Parathyroid adenoma (tissue), 2 donors: ENCODE data around the gene RCBTB2.

Source experiments
- H2AFZ ChIP-seq: fragments of 300-600 bp; sonication (generic); one replicate; pipeline ENCODE4 v1.7.0; 2017; ENCODE audit warnings: antibody characterized with exemption, mild to moderate bottlenecking
- H3K27ac ChIP-seq: fragments of 300-600 bp; sonication (generic); one replicate; pipeline ENCODE4 v1.7.0; 2017
- H3K27me3 ChIP-seq: fragments of 300-600 bp; sonication (generic); one replicate; pipeline ENCODE4 v1.7.0; 2017; ENCODE audit warnings: low read length; ENCODE audit not compliant: control insufficient read depth, insufficient read depth
- H3K36me3 ChIP-seq: fragments of 300-600 bp; sonication (generic); one replicate; pipeline ENCODE4 v1.7.0; 2017; ENCODE audit warnings: low read length; ENCODE audit not compliant: control insufficient read depth, insufficient read depth
- H3K4me1 ChIP-seq: fragments of 300-600 bp; sonication (generic); one replicate; pipeline ENCODE4 v1.7.0; 2017; ENCODE audit warnings: control low read depth
- H3K4me2 ChIP-seq: fragments of 300-600 bp; sonication (generic); one replicate; pipeline ENCODE4 v1.7.0; 2017; ENCODE audit warnings: low read length
- H3K4me3 ChIP-seq: fragments of 300-600 bp; sonication (generic); one replicate; pipeline ENCODE4 v1.7.0; 2017; ENCODE audit warnings: low read depth, low read length
- H3K79me2 ChIP-seq: fragments of 300-600 bp; sonication (generic); one replicate; pipeline ENCODE4 v1.7.0; 2017; ENCODE audit warnings: control low read depth
- H3K9ac ChIP-seq: fragments of 300-600 bp; sonication (generic); one replicate; pipeline ENCODE4 v1.7.0; 2017; ENCODE audit warnings: mild to moderate bottlenecking
- H3K9me3 ChIP-seq: fragments of 300-600 bp; sonication (generic); one replicate; pipeline ENCODE4 v1.7.0; 2017; ENCODE audit warnings: low read length; ENCODE audit not compliant: control insufficient read depth
- TF ChIP-seq, protein P1 (sequence below): fragments of 300-600 bp; sonication (generic); IDR thresholded peaks from one replicate; pipeline ENCODE4 v1.7.0; 2017; ENCODE audit warnings: antibody characterized with exemption, mild to moderate bottlenecking
- donor health status: primary hyperparathyroidism.

RCBTB2 gene

GRCh38 chr13:48508011-48508410, 24.9 kb downstream of the RCBTB2 start:
- H3K9me3 ChIP-seq: no peaks in the 10 kb centered on the region
- no peaks in the 10 kb centered on the region for H3K4me1 ChIP-seq
- no peak overlapping the region for H3K9ac ChIP-seq
- H2AFZ ChIP-seq: no peak overlapping the region
- H3K79me2 ChIP-seq: no peaks in the 10 kb centered on the region
- TF ChIP-seq, protein P1, sequence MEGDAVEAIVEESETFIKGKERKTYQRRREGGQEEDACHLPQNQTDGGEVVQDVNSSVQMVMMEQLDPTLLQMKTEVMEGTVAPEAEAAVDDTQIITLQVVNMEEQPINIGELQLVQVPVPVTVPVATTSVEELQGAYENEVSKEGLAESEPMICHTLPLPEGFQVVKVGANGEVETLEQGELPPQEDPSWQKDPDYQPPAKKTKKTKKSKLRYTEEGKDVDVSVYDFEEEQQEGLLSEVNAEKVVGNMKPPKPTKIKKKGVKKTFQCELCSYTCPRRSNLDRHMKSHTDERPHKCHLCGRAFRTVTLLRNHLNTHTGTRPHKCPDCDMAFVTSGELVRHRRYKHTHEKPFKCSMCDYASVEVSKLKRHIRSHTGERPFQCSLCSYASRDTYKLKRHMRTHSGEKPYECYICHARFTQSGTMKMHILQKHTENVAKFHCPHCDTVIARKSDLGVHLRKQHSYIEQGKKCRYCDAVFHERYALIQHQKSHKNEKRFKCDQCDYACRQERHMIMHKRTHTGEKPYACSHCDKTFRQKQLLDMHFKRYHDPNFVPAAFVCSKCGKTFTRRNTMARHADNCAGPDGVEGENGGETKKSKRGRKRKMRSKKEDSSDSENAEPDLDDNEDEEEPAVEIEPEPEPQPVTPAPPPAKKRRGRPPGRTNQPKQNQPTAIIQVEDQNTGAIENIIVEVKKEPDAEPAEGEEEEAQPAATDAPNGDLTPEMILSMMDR: no peak
- H3K27me3 ChIP-seq: no peaks in the 10 kb centered on the region
- no peak overlapping the region for H3K4me2 ChIP-seq
- no peak overlapping the region for H3K4me3 ChIP-seq
- H3K36me3 ChIP-seq: no peaks in the 10 kb centered on the region
- H3K27ac ChIP-seq: no peak overlapping the region

- TF ChIP-seq, protein P1: no peak
- Histone ChIP-seq H3K79me2 (no peaks in the 10 kb centered on the region), H3K9me3 (no peaks in the 10 kb centered on the region), H3K4me3 (no peak overlapping the region), H3K36me3 (no peaks in the 10 kb centered on the region), H2AFZ (no peak overlapping the region), H3K4me2 (no peak overlapping the region), H3K27ac (peak overlapping the region; percentile 19), H3K9ac (no peak overlapping the region), H3K27me3 (no peaks in the 10 kb centered on the region), H3K4me1 (no peaks in the 10 kb centered on the region)
Measured at GRCh38 chr13:48507021-48507420, 25.9 kb downstream of the RCBTB2 start.

GRCh38 chr13:48506092-48506701, 26.7 kb downstream of the RCBTB2 start:
- Histone ChIP-seq H3K4me3 (no peak overlapping the region), H3K36me3 (no peaks in the 10 kb centered on the region), H2AFZ (no peak overlapping the region), H3K27me3 (no peaks in the 10 kb centered on the region), H3K27ac (peak overlapping the region; percentile 64), H3K9ac (no peak overlapping the region), H3K9me3 (no peaks in the 10 kb centered on the region), H3K79me2 (no peaks in the 10 kb centered on the region), H3K4me2 (no peak overlapping the region), H3K4me1 (no peaks in the 10 kb centered on the region)
- TF ChIP-seq, protein P1: no peak

- no peaks in the 10 kb centered on the region for H3K36me3 ChIP-seq
- H3K27me3 ChIP-seq: no peaks in the 10 kb centered on the region
- no peak overlapping the region for H3K4me3 ChIP-seq
- no peak overlapping the region for H2AFZ ChIP-seq
- H3K79me2 ChIP-seq: no peaks in the 10 kb centered on the region
- no peak overlapping the region for H3K9ac ChIP-seq
- no peaks in the 10 kb centered on the region for H3K4me1 ChIP-seq
- TF ChIP-seq, protein P1: no peak
- H3K9me3 ChIP-seq: no peaks in the 10 kb centered on the region
- peak overlapping the region; percentile 64 for H3K27ac ChIP-seq
- H3K4me2 ChIP-seq: no peak overlapping the region
Measured at GRCh38 chr13:48505597-48506091, 27.2 kb downstream of the RCBTB2 start.

GRCh38 chr13:48505012-48505411, 27.9 kb downstream of the RCBTB2 start:
- H3K27ac ChIP-seq: peak overlapping the region; percentile 64
- H3K79me2 ChIP-seq: no peaks in the 10 kb centered on the region
- no peaks in the 10 kb centered on the region for H3K36me3 ChIP-seq
- no peak overlapping the region for H3K4me3 ChIP-seq
- no peaks in the 10 kb centered on the region for H3K4me1 ChIP-seq
- H3K9me3 ChIP-seq: no peaks in the 10 kb centered on the region
- no peak overlapping the region for H2AFZ ChIP-seq
- no peak overlapping the region for H3K4me2 ChIP-seq
- no peaks in the 10 kb centered on the region for H3K27me3 ChIP-seq
- H3K9ac ChIP-seq: no peak overlapping the region
- TF ChIP-seq, protein P1: no peak
